SK-N-SH (cell line): Measurements from ENCODE around the gene CA7. TPM values are rescaled to one million over a fixed set of nuclear protein-coding genes. Genes with fewer than 3 reads are reported as not detected.

ENCODE experiments used
- CTCF ChIA-PET: fragments of 300-600, 350-600 bp; formaldehyde crosslinking; extraction: SDS; loops from one replicate; lab custom pipeline; 2021; lab: Yijun Ruan, JAX
- POLR2A ChIA-PET: fragments of 350-600 bp; sonication (Branson Sonifier 250); formaldehyde crosslinking; extraction: SDS; loops from one replicate; lab custom pipeline; 2020; ENCODE audit warnings: antibody characterized with exemption, inconsistent platforms; lab: Yijun Ruan, JAX
- DNase-seq: peaks from one replicate; pipeline ENCODE4 v3.0.0; 2012
- H2AFZ ChIP-seq: fragments of 200-600 bp; sonication (generic); 2 replicates; pipeline ENCODE4 v1.8.1; 2016; ENCODE audit warnings: antibody characterized with exemption, mild to moderate bottlenecking, low read depth
- H3F3A ChIP-seq: fragments of 200-600 bp; sonication (generic); replicated peaks from 2 replicates; pipeline ENCODE3; 2016; ENCODE audit warnings: antibody characterized with exemption, mild to moderate bottlenecking; ENCODE audit not compliant: insufficient read depth
- H3K27ac ChIP-seq, 2 experiments: fragments of 200-500 bp in 1 of 2; fragments of 200-600 bp in 1 of 2; sonication (Bioruptor generic) in 1 of 2; sonication (generic), shearing (Covaris generic) in 1 of 2; 2 replicates each; pipeline versions ENCODE4 v1.5.1 to v1.6.1; 2014 to 2016; ENCODE audit warnings: low read depth in 2 of 2, inconsistent platforms in 1 of 2, low read length in 1 of 2, mild to moderate bottlenecking in 1 of 2, mixed read lengths in 1 of 2
- H3K27me3 ChIP-seq: fragments of 200-600 bp; sonication (generic), shearing (Covaris generic); 2 replicates; pipeline ENCODE4 v1.6.1; 2016; ENCODE audit warnings: mixed run types; ENCODE audit not compliant: insufficient read depth
- H3K36me3 ChIP-seq, 2 experiments: fragments of 200-500 bp in 1 of 2; fragments of 200-600 bp in 1 of 2; sonication (Bioruptor generic) in 1 of 2; sonication (generic) in 1 of 2; replicated peaks in 1 of 2; 2 replicates each; pipeline versions ENCODE3 to v1.5.1; 2014 to 2016; ENCODE audit warnings: low read length in 1 of 2, mild to moderate bottlenecking in 1 of 2; ENCODE audit not compliant: insufficient read depth in 2 of 2, control insufficient read depth in 1 of 2
- H3K4me1 ChIP-seq, 2 experiments: fragments of 200-500 bp in 1 of 2; fragments of 200-600 bp in 1 of 2; sonication (Bioruptor generic) in 1 of 2; sonication (generic), shearing (Covaris generic) in 1 of 2; 2 replicates each; pipeline versions ENCODE4 v1.5.1 to v1.6.1; 2014 to 2016; ENCODE audit warnings: low read depth in 1 of 2, low read length in 1 of 2, mixed run types in 1 of 2; ENCODE audit not compliant: insufficient read depth in 2 of 2, control insufficient read depth in 1 of 2
- H3K4me2 ChIP-seq: fragments of 200-600 bp; sonication (generic), shearing (Covaris generic); 2 replicates; pipeline ENCODE4 v1.6.1; 2017; ENCODE audit warnings: mixed run types
- H3K4me3 ChIP-seq, 2 experiments: fragments of 200-500 bp in 1 of 2; fragments of 200-600 bp in 1 of 2; sonication (Bioruptor generic) in 1 of 2; sonication (generic), shearing (Covaris generic) in 1 of 2; 2 replicates each; pipeline versions ENCODE4 v1.5.1 to v1.8.1; 2014 to 2016; ENCODE audit warnings: low read depth in 2 of 2, inconsistent platforms in 1 of 2, low read length in 1 of 2, mild to moderate bottlenecking in 1 of 2, mixed read lengths in 1 of 2, moderate library complexity in 1 of 2
- H3K79me2 ChIP-seq: fragments of 200-600 bp; sonication (generic); 2 replicates; pipeline ENCODE4 v1.8.1; 2017; ENCODE audit warnings: mild to moderate bottlenecking; ENCODE audit not compliant: insufficient read depth
- H3K9ac ChIP-seq: fragments of 200-600 bp; sonication (generic); 2 replicates; pipeline ENCODE4 v1.6.1; 2017; ENCODE audit warnings: mixed run types
- H3K9me2 ChIP-seq: fragments of 200-600 bp; sonication (generic); 2 replicates; pipeline ENCODE4 v1.6.1; 2017; ENCODE audit warnings: mixed run types
- H3K9me3 ChIP-seq: fragments of 200-600 bp; sonication (generic); 2 replicates; pipeline ENCODE4 v1.6.1; 2017; ENCODE audit warnings: mixed run types, mild to moderate bottlenecking, moderate library complexity
- H4K20me1 ChIP-seq: fragments of 200-600 bp; sonication (generic); 2 replicates; pipeline ENCODE4 v1.6.1; 2017; ENCODE audit warnings: mild to moderate bottlenecking, mixed run types; ENCODE audit not compliant: insufficient read depth
- CTCF ChIP-seq: fragments of 200-600 bp; sonication (generic); IDR thresholded peaks from 2 replicates; pipeline ENCODE4 v1.6.1; 2017; ENCODE audit warnings: antibody characterized with exemption, mild to moderate bottlenecking, moderate library complexity
- ELF1 ChIP-seq: IDR thresholded peaks from 2 replicates; pipeline ENCODE4 v1.4.0; 2012
- FOXM1 ChIP-seq: IDR thresholded peaks from 2 replicates; pipeline ENCODE4 v1.4.0; 2012; ENCODE audit warnings: low read depth, mild to moderate bottlenecking
- GATA2 ChIP-seq: sonication (generic); formaldehyde crosslinking; IDR thresholded peaks from 2 replicates; pipeline ENCODE4 v1.5.0; 2020; ENCODE audit warnings: mild to moderate bottlenecking, missing genetic modification reagents
- IRF3 ChIP-seq: fragments of 150-350 bp; IDR thresholded peaks from 2 replicates; pipeline ENCODE4 v1.6.1; 2016; ENCODE audit warnings: mild to moderate bottlenecking, low read depth, low read length
- JUND ChIP-seq: IDR thresholded peaks from 2 replicates; pipeline ENCODE4 v1.4.0; 2012
- MAX ChIP-seq: IDR thresholded peaks from 2 replicates; pipeline ENCODE4 v1.4.0; 2012; ENCODE audit warnings: low read depth
- MEF2A ChIP-seq: IDR thresholded peaks from 2 replicates; pipeline ENCODE4 v1.4.0; 2012; ENCODE audit warnings: low read depth, borderline replicate concordance
- MXI1 ChIP-seq: IDR thresholded peaks from 2 replicates; pipeline ENCODE4 v1.6.1; 2012; ENCODE audit warnings: mild to moderate bottlenecking, low read depth, low read length, improper control_type of control experiment
- NFIC ChIP-seq: IDR thresholded peaks from 2 replicates; pipeline ENCODE4 v1.4.0; 2012; ENCODE audit warnings: borderline replicate concordance
- POLR2AphosphoS5 ChIP-seq: IDR thresholded peaks from 2 replicates; pipeline ENCODE4 v1.6.1; 2012; ENCODE audit warnings: low read depth, low read length
- RAD21 ChIP-seq: IDR thresholded peaks from 2 replicates; pipeline ENCODE4 v1.6.1; 2012; ENCODE audit warnings: mild to moderate bottlenecking, low read length
- RCOR1 ChIP-seq: fragments of 150-350 bp; IDR thresholded peaks from 2 replicates; pipeline ENCODE4 v1.6.1; 2017; ENCODE audit warnings: antibody characterized with exemption, low read length
- REST ChIP-seq: IDR thresholded peaks from 2 replicates; pipeline ENCODE4 v1.6.1; 2012; ENCODE audit warnings: mild to moderate bottlenecking, low read depth, low read length, moderate library complexity
- RFX5 ChIP-seq: IDR thresholded peaks from 2 replicates; pipeline ENCODE4 v1.6.1; 2012; ENCODE audit warnings: mild to moderate bottlenecking, improper control_type of control experiment, low read length
- SMC3 ChIP-seq: IDR thresholded peaks from 2 replicates; pipeline ENCODE4 v1.6.1; 2012; ENCODE audit warnings: low read depth, low read length, improper control_type of control experiment
- TCF12 ChIP-seq: IDR thresholded peaks from 2 replicates; pipeline ENCODE4 v1.4.0; 2012
- TEAD4 ChIP-seq: IDR thresholded peaks from 2 replicates; pipeline ENCODE4 v1.4.0; 2012; ENCODE audit warnings: mild to moderate bottlenecking, borderline replicate concordance; ENCODE audit not compliant: insufficient read depth
- YY1 ChIP-seq: IDR thresholded peaks from 2 replicates; pipeline ENCODE4 v1.4.0; 2012; ENCODE audit warnings: low read depth, mild to moderate bottlenecking
- ZBTB33 ChIP-seq: IDR thresholded peaks from 2 replicates; pipeline ENCODE4 v1.4.0; 2012; ENCODE audit warnings: low read depth, borderline replicate concordance
- WGBS: methylation state at CpG from one replicate; pipeline ENCODE4 v1.1.6; 2017; ENCODE audit warnings: low lambda C conversion rate; 5-methylcytosine and 5-hydroxymethylcytosine counted together
- polyA plus RNA-seq, 3 experiments: library from polyadenylated mRNA; depleted of rRNA; stranded (reverse); fragments of >200 nt; gene quantifications; 2 replicates each; pipeline ENCODE4 v1.2.3, GENCODE V29; 2012

The CA7 gene
- polyA plus RNA-seq, 1 of the 3 experiments (the other 2 are of a cell fraction) = 0.12 TPM

GRCh38 chr16:66845080-66845410 is 831 bp downstream of the CA7 start:
- Histone ChIP-seq H2AFZ (no peak overlapping the region), H3K79me2 (no peaks in the 10 kb centered on the region), H3K4me2 (peak overlapping the region; percentile 92), H3K9me2 (no peaks in the 10 kb centered on the region), H3K27ac (no peak overlapping the region), H3K27me3 (peaks cover 15% of the 10 kb centered on the region; the same call in 1 of the 2 replicates), H3K9ac (no peak overlapping the region), H3K36me3 (no peaks in the 10 kb centered on the region), H3K9me3 (no peaks in the 10 kb centered on the region), H4K20me1 (no peaks in the 10 kb centered on the region), H3K4me3 (peak overlapping the region; percentile 47 to 53), H3F3A (no peaks in the 10 kb centered on the region), H3K4me1 (peaks cover 0 to 8% of the 10 kb centered on the region in 2 experiments; a peak in 1 of 4 replicates)
- DNase-seq = no peak
- ChIA-PET CTCF (interaction anchor here (1.1 to 10.1 kb wide), 5 partner anchors 11 to 45 kb away, joined by 3 to 82 read pairs (median 5); partner anchors contain the start of gene NAE1), POLR2A (no interaction called here)
- WGBS = 19% methylated on average over 9 of the region's 10 CpGs
- TF ChIP-seq ZBTB33 = no peak
- no peak for TF ChIP-seq JUND
- no peak for TF ChIP-seq POLR2AphosphoS5
- no peak for TF ChIP-seq YY1
- no peak for TF ChIP-seq REST
- no peak for TF ChIP-seq RCOR1
- no peak for TF ChIP-seq RFX5
- no peak for TF ChIP-seq FOXM1
- no peak for TF ChIP-seq GATA2
- TF ChIP-seq TCF12 = no peak
- TF ChIP-seq IRF3 = no peak
- no peak for TF ChIP-seq CTCF
- TF ChIP-seq MEF2A = no peak
- no peak for TF ChIP-seq TEAD4
- TF ChIP-seq MXI1 = no peak
- no peak for TF ChIP-seq ELF1
- no peak for TF ChIP-seq SMC3
- no peak for TF ChIP-seq MAX
- TF ChIP-seq RAD21 = no peak
- no peak for TF ChIP-seq NFIC
